ENCODE data around the gene MOG.

MOG gene

DNA sequence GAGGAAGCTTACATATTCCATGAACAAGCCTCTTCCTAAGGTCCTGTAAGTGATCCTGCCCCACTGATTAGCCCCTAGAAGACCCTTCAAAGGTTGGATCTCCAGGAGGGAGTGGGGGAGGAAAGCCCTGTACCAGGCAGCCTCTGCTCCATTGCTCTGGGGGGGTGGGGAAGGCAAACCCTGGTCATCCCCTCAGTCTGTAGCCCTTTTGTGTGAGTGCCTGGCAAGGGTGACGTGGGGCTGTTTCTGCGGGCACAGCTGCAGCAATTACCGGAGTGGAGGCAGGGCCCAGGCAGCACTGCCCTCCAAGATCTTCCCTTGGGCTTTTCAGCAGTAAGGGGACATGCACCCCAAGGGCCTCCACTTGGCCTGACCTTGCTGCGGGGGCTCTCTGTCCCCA lies at the start of gene MOG:
Gene MOG (plus strand): TSS at position 295 of the 400 bp plus-strand sequence. CDS start 118 bp downstream, outside the sequence.
- no peak for DNase-seq

DNA sequence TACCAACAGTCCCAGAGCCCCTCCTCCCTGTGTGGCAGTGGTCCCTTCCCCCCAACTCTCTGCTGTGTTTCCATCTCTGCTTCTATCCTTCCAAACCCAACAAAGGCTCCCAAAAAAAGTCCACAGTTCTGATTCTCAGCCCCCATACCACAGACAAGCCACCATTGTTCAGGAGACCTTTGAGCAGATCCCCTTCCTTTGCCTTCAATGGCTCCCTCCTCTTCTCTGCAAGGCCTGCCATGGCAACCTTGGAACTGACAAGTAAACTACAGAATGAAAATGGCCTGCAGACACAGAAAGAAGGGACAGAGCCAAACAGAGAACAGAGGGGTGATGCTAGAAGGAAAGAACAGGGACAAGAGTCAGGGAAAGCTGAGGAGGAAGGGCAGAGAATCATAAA lies 48.8 kb upstream of the MOG start:
- no peak for DNase-seq

DNA sequence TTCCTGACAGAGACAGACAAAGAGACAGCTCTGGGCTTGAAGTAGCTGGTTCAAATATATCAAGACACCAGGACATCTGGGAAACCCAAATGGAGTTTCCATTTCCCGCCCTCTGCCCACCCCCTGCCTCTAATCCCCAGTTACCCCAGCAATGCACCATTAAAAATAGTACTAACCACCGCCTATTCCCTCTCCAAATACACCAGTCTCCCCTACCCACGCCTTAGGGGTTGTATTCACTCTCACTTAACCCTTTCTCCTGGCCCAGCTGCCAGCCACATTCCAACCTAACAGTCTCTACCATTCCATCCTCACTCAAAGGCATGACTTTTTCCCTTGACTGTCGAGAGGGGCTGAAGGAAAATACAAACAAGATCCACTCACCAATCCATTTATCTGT lies 46.4 kb upstream of the MOG start:
- no peak for DNase-seq

DNA sequence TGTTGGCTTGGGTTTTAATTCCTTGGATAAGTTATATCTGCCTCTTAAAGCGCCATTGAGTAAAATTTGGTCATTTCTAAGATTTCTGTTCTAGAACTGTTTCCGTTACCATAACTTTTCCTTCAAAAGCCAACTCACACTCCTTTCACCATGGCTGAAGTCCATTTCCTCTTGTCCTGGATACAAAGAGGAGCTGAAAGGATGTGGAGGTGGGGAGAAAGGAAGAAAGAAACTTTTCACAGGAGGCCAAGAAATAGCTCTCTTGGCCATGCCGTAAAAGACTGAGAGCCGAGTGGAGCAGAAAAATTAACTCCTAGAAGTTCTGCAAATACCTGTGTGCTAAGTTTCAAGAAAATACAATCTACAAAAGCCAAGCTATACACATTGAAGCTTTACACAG lies 45.5 kb upstream of the MOG start:
- no peak for DNase-seq

DNA sequence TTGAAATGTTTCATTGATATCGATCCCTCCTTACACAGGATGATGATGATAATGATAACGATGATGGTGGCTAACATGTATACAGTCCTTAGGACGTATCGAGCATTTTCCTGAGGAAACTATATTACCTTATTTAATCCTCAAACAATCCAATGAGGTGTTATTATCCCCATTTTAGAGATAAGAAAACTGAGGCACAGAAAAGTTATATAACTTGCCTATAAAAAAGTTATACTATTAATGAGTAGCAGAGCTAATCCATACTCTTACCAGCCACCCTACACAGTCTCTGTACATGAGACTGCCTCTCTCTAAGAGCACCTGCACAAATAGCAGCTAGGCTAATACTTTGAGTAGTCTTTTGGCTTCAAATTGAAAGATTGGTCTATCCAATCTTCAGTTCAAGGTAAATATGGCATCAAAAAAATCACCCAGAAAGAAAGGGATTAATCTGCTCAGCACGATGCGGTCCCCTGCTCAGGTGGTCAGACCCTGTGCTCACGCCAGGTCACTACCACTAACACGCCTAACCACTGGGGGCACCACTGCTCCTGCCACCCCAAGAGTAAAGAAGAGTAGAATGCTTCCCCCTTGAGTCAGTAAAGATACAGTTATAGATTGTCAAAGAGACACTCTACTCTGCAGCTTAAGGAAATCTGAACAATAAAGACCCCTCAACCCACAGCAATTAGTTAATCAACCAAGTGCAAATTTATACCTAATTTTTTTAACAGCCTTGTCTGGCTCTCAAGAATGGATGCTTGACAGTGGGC lies 38.9 kb upstream of the MOG start:
- no peak for DNase-seq

DNA sequence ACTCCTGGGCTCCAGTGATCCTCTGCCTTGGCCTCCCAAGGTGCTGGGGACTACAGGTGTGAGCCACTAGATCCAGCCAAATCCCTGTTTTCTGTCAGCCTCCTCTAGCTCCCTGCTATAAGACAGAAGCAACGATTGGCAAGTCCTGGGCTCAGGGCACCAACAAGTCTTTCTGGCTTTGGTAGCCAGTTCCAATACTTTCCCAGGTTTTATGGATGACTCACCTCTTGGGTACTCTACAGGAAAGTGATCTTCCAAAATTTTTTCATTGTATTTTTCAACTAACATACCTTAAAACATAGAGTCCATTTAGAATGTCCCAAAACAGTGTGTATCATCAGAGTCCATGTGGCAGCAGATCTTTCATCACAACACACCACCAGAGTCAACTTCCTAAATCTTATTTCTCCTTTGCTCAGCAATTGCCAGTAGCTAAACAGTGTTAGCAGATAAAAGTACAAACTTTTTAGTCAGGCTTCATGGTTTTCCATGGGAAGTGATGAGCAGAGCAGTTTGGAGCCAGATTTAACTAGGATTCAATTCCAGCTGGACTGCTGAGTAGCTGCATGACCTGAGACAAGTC lies 37.2 kb upstream of the MOG start:
- no peak for DNase-seq

DNA sequence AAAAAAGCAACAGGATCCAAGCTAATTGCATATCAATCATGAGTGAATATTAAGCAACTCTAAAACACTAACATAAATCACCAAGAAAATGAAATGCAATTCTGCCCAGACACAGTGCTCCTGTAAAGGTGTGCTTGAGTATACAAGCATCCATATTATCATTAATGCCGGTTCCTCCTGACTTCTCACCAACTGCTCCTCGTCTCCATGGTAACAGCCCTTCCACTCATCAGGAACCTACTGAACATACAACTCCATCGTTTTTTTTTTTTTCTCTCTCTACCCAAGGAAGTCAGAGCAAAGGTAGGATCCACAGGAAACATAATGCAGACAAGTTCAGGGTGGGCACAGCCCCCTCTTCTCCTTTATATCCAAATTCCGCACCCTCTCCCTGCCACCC lies 36.3 kb upstream of the MOG start:
- DNase-seq = no peak

DNA sequence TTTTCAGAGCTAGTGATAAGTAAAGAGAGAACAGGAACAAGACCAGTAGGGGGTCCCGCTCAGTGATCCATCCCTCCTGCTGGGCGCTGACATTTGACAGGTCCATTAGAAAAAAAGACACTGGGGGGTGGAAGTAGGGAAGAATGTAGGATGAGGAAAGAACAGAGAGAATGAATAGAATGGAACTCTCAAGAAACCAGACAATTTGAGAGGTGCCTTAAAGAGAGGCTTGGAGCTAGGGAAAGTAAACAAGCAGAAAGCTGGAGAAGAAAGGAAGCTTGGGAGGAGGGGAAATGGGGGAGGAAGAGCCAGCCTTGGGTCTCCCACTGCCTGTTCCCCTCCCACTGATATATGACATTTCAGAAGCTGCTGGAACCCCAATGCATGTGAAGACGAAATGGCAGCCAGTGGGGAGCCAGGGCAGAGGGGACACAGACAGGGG lies 32.4 kb upstream of the MOG start:
- DNase-seq = no peak

DNA sequence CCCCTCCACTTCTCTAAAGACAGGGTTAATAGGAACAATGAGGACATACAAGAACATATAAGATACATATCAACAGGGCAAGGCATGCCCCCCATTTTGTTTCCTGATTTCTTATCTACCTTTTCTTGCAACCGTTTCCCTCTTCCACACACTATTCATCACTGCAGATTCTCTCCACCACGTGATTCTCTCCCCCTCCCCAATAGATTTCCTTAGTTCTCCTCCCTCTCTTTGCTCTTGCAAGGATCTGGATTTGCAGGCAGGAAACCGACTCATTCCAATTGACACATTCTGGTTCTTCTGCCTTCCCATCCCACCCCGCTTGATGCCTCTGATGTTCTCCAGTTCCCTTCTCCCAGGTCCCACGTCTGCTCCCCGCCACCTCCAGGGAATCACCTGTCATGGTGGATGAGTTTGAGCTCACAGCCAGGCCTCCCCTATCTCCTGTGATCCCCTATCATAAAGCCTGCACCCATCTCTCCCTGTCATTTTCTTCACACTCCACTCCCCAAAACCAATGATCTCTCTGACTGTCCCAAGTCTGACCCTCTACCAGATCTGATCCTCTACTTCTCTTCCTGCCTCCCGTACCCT lies 31.5 kb upstream of the MOG start:
- no peak for DNase-seq

DNA sequence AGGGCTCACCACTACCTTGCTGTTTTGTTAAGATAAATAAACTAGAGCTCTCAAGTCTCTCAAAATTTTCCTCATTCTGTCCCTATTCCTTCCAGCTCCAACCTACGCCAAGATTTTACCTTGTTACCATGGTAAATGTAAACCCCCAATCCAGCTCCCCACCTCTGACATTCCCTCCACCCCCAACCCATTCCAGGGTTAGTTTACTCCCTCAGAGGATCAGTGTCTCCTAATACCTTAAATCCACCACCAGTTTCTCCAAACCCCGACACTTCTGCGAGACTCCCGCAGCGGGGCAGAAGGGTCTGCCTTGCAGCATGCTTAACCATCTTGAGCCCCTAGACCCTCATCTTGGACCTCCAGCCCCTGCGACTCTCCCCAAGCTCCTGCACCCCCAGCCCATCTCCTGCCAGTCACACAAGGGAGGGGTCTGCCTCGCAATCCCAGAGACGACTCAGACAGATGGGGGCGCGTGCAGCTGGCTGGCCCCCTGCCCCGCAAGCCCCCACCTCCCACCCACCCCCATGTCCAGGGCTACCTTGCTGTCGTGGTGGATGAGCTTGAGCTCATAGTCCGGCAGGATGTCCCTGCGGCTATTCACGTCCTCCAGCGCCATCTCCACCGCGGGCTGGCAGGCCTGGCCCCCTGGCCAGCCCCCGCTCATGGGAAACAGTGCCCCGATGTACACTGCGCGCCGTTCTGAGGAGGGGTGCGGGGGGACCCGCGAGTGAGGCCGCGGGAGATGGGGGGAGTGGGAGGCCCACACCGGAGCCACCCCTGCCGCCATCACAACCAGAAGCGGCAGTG lies 29.7 kb upstream of the MOG start:
- no peak for DNase-seq

DNA sequence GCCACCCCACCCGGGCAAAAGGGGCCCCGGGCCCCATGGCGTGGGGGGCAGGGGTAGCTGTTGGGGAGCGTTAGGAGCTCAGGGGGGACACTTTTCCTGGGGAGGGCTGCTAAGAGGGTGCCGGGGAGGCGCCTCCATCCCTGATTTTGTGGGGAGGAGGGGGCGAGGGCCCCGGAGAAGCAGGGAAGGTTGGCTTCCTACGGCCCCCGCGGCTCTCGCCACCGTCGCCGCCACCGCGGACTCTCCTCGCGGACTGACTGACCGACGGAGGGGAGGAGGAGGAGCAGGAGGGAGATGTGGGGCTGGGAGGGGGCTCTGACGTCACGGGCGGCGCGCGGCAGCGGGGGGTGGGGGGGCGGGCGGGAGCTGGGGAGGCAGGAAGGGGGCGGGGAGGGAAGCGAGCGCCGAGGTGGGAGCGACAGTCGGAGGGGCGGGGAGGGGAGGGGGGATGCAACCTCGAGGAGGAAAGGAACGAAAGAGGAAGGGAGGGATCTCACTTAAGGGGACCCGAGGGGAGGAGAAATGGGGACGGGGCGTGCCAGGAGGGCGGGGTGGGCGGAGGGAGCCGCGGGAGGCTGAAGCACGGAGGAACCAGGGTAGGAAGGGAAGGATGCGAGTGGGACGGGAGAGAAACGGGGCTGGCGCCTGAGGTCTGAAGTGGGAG lies 29.0 kb upstream of the MOG start:
- DNase-seq = peak; percentile 93

DNA sequence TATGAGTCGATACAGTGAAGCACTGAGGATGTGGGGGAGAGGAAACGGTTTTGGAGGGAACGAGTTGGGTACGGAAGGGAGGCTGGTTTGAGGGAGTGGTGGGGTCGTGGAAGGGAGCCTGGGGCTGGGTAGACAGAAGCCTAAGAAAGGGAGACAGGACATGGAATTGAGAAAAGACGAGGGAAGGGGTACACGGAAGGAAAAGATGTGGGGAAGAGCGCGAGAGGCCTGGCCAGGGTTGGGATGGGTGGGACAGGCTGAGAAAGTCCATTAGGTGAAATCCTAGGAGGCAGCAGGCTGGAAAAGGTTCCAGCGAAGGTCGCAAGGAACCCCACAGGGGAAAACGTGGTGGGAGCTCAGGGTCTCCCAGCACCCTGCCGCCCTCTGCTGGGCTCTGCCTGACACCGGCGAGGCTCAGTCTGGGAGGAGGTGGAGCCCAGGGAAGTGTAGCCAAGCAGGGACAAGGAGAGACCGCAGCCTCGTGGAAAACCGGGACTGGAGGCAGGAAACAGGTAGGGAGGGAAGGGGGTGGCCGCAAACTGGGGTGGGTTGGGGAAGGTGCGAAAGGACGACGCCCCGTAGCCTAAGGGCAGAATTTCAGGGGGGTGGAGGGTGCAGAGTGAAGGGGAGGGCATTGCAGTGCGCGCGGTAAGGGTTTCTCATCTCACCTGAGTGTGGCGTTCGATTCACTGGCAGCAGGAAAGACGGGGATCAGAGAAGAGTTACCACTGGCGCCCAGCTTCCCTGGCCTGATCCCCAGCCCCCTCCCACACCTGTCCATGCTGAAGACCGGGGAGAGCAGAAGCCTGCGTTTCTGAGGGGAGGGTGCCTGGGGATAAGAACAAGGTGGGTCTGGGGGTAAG lies 28.2 kb upstream of the MOG start:
- DNase-seq = peak; percentile 98

DNA sequence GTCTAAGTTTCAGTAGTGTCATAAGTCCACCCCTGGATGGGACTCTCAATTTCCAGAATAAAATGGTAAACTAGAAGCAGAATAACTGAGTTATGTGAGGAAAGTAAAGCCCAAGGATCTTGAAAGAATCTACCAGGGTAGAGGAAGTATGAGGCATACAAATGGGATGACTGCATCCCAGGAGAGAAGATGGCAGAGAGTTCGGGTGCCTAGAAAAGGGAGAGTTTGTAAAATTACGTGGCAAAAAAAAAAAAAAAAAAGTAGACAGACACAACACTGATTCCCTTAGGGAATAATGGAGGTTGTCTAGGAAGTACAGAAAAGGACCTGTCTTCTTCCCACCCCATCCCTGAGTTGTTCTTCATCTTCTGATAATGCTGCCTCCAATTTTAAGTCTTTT lies 27.3 kb upstream of the MOG start:
- no peak for DNase-seq

DNA sequence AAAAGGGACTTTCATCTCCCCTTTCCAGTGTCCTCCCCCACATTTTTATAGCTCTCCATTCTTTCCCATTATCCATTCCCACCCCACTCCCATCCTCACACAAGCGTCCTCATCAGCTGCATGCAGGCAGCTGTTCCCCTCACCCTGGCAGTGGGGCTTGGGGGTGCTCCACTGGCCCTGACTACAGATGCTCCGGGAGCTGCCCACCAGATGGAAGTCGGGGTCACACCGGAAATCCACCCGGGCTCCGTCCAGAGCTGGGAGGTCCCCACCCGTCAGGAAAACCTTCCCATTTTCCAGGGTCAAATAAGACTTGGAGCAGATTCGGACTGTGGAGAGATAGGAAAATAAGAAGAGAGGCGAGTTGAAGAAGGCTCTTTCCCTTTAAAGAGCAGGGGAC lies 26.6 kb upstream of the MOG start:
- DNase-seq = no peak

DNA sequence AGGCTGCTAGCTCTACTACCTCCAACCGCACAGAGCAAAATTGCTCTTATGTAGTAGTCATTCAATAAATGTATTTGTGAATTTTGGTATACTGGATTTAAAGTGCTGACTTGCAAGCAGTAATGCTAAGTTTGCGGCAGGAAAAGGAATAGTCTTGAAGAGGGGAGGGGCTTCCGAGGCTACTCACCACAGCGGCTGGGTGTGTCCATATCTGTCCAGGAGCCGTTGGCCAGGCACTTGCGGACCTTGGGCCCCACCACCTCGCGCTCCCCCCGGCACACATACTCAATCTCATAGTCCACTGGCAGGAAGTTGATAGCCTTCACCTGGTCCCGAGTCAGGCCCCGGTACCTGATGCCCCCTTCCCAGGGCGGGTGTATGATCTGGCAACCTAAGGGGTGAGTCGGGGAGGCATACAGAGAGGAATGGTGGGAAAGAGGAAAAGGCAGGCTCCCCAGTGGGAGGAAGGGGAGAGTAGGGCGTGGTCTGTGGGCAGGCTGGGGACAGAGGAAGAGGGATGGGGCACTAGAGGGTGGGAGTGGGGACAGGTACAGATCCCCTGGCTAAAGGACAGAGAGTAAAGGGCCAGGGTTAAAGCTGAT lies 25.6 kb upstream of the MOG start:
- peak; percentile 83 for DNase-seq

DNA sequence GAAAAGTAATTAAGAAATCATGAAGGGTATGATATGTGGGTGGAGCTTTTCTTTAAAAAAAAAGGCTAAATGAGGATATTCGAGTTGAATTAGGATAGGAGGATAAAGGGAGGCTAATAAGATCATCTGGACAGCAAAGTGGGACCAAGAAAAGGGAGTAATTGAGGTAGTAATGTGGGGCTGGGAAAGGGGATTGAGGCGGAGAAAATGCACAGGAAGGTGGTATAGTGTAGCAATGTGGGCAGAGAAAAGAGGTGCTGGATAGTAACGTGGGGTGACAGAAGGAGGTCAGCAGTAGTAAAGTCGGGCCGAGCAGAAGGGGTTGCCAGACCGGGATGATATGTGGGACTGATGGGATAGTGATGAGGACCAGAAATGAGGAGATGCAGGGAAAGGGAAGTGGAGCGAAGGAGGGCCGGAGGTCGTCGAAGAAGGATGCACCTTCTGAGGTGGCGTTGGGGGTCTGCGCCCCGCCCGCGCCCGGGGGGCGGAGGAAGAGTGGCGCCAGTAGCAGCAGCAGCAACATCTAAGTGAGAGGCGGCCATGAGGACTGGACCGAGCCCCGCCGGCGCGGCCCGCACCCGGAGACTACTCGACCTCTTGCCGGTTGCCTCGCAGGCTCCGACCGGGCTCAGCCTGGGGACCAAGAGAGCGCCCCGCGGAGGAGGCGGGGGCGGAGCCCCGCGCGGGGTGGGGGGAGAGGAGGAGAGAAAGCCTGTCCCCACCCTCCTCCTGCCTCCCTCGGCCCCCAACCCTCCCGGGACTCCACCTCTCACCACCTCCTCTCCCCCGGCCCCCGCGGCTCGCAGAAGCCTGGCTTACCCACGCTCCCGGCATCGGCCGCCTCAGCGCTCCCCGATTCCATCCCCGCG lies 24.8 kb upstream of the MOG start:
- peak; percentile 80 for DNase-seq

DNA sequence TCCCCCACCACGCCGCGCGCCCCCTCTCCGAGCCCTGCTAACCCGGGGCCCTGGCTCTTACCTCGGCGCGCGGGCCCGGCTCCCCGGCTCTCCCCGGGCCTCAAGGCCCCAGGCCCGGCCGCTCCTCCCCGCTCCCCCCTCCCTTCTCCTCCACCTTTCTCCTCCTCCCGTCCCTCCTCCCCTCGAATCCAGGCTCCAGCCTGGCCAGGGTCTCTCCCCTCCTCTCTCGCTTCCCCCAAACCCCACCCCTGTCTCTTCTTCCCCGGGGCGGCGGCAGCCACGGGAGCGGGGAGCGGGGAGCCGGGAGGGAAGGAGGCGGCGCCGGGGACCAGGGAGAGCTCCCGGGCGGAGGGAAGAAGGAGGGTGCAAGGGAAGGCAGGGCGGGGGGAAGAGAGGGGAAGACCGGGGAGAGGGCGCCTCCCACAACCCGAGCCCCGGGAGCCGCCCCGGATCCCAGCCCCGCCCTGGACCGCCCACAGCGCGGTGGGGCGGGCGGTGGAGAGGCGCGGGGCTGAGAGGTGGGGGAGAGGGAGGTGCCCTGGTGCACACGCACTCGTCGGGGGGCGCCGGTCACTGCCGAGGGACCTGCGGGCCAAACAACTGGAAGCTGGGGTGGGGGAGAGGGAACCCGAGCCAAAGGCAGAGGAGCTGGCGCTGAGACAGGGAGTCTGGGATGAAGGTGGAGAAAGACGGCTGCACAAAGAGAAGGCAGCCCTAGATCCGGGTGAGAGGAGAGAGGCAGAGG lies 23.9 kb upstream of the MOG start, which contains the start of gene GABBR1:
Gene GABBR1 (minus strand): TSS at position 395 of the 745 bp plus-strand sequence. CDS start 798 bp downstream, outside the sequence.
- DNase-seq = peak; percentile 93

DNA sequence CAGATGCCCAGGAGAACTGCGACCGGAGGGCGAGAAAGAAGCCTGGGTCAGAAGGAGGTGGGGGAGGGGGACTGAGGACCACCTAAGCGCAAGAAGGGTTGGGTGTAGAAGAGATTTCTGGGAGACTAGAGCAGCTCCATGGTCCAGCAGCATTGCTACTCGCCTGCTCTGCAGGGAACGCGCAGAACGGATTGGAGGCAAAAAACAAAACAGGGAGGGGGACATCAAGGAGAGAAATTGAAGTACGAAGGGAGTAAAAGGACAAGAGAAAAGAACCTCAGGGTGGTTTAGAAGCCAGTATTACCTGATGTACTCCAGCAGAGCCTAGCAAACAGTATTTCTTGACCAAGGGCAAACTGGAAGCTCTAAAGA lies 23.4 kb upstream of the MOG start:
- no peak for DNase-seq

DNA sequence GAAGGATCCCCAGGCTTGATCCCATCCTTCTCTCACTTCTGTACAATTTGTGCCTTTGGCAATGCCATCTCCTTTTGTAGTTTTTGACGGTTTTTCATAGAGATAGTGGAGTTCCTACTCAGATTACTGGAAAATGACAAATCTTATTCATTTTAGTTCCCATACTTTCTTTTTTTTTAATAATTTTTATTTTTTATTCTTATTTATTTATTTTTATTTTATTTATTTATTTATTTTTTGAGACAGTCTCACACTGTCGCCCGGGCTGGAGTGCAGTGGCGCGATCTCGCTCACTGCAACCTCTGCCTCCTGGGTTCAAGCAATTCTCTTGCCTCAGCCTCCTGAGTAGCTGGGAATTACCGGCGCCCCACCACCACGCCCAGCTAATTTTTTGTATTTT lies 19.6 kb upstream of the MOG start:
- DNase-seq = no peak

All from islet precursor cell (in vitro differentiated cells).